Stomach (tissue), 8 donors: Measurements from ENCODE around the gene TACC3. TPM values are rescaled to one million over a fixed set of nuclear protein-coding genes. Genes with fewer than 3 reads are reported as not detected.

ENCODE experiments used
- polyA plus RNA-seq, 3 donors: library from polyadenylated mRNA; stranded (reverse); fragments of 200-250 nt; gene quantifications; one replicate each; pipeline ENCODE4 v1.2.3, GENCODE V29; 2013
- small RNA-seq, 4 donors: library from RNA; depleted of rRNA; stranded (forward); fragments of <200 nt; gene quantifications; one replicate each; pipeline ENCODE3, GENCODE V24; 2016
- total RNA-seq, 5 donors: library from RNA; depleted of rRNA; stranded (reverse); fragments of >200 nt; gene quantifications; one replicate each; pipeline versions ENCODE4 v1.1.0 to v1.2.3, GENCODE V29; 2014 to 2016
- donor health status: healthy with polysubstance abuse.
- donor health status: Bipolar disorder and iron deficiency.
- donor health status: healthy.

TACC3 gene
- total and polyA plus RNA-seq, 8 donors, result 7.2 to 74.1 (median 24.8) TPM

Small RNA genes within 50 kb of the gene (small RNA-seq; reads per million reads assigned to genes)
- gene RF00019, result 0 reads per million in 4 donors

Other genes with a start within 250 kb of the TACC3 start
- gene FAM53A, start 37.2 kb upstream of the TACC3 start, total RNA-seq, result under 1 TPM in 1 of 5 donors, not detected in 4; 0.73 TPM
- 1 to 10 TPM; 1.4 to 2.8 (median 2.1) TPM for gene FAM53A, start 37.2 kb upstream of the TACC3 start, polyA plus RNA-seq
- gene SLBP, start 9.2 kb upstream of the TACC3 start, total RNA-seq, result 100 to 1,000 TPM in 3 of 5 donors, 10 to 100 TPM in 2; 28.3 to 163 (median 100) TPM
- gene SLBP, start 9.2 kb upstream of the TACC3 start, polyA plus RNA-seq, result 10 to 100 TPM; 30.9 to 35.6 (median 32.5) TPM
- 100 to 1,000 TPM in 2 of 5 donors, 10 to 100 TPM in 2, 1 to 10 TPM in 1; 9.9 to 171 (median 41.6) TPM for gene TMEM129, start 198 bp upstream of the TACC3 start, total RNA-seq
- gene TMEM129, start 198 bp upstream of the TACC3 start, polyA plus RNA-seq, result 10 to 100 TPM; 13.7 to 29.9 (median 19.1) TPM
- gene FGFR3, start 71.8 kb downstream of the TACC3 start, total RNA-seq, result 100 to 1,000 TPM in 1 of 5 donors, 10 to 100 TPM in 4; 20.0 to 530 (median 30.3) TPM
- gene FGFR3, start 71.8 kb downstream of the TACC3 start, polyA plus RNA-seq, result 10 to 100 TPM in 1 of 3 donors, 1 to 10 TPM in 2; 1.2 to 84.1 (median 2.7) TPM
- 100 to 1,000 TPM in 1 of 5 donors, 10 to 100 TPM in 4; 46.4 to 255 (median 58.9) TPM for gene LETM1, start 134.6 kb downstream of the TACC3 start, total RNA-seq
- gene LETM1, start 134.6 kb downstream of the TACC3 start, polyA plus RNA-seq, result 10 to 100 TPM in 2 of 3 donors, 1 to 10 TPM in 1; 5.3 to 12.2 (median 10.3) TPM
- 100 to 1,000 TPM in 2 of 5 donors, 10 to 100 TPM in 3; 55.6 to 176 (median 66.1) TPM for gene NSD2, start 149.9 kb downstream of the TACC3 start, total RNA-seq
- gene NSD2, start 149.9 kb downstream of the TACC3 start, polyA plus RNA-seq, result 10 to 100 TPM in 1 of 3 donors, 1 to 10 TPM in 2; 4.9 to 10.5 (median 9.4) TPM